Kidney (tissue), 14 donors: ENCODE data around the gene TRUB2. TPM values are rescaled to one million over a fixed set of nuclear protein-coding genes. Genes with fewer than 3 reads are reported as not detected.

ENCODE experiments used
- DNase-seq, 5 donors: peaks; one replicate each; pipeline ENCODE4 v3.0.0-alpha.2; 2013 to 2020
- FAIRE-seq: peaks from 2 replicates; lab custom pipeline; 2012; peaks lifted over from hg19 to GRCh38; lab: Jason Lieb, UNC
- H3K27ac ChIP-seq, 2 donors: one replicate each; pipeline ENCODE4 v1.7.0; 2013; ENCODE audit warnings: low read depth in 2 of 2, low read length in 2 of 2, inconsistent platforms in 1 of 2
- H3K27me3 ChIP-seq: one replicate; pipeline ENCODE4 v1.7.1; 2013; ENCODE audit warnings: low read length, inconsistent platforms; ENCODE audit not compliant: control insufficient read depth, insufficient read depth
- H3K36me3 ChIP-seq, 3 donors: one replicate each; pipeline versions ENCODE4 v1.7.0 to v1.7.1; 2013; ENCODE audit warnings: low read length in 3 of 3, control low read depth in 1 of 3, inconsistent platforms in 1 of 3; ENCODE audit not compliant: insufficient read depth in 3 of 3, control insufficient read depth in 2 of 3
- H3K4me1 ChIP-seq, 3 donors: one replicate each; pipeline versions ENCODE4 v1.7.0 to v1.7.1; 2013; ENCODE audit warnings: low read length in 3 of 3, inconsistent platforms in 1 of 3, low read depth in 1 of 3; ENCODE audit not compliant: control insufficient read depth in 2 of 3, insufficient read depth in 2 of 3
- H3K4me3 ChIP-seq, 3 donors: one replicate each; pipeline versions ENCODE4 v1.7.0 to v1.8.1; 2013; ENCODE audit warnings: low read length in 3 of 3, control low read depth in 1 of 3, inconsistent platforms in 1 of 3
- H3K9ac ChIP-seq, 3 donors: one replicate each; pipeline versions ENCODE4 v1.7.0 to v1.7.1; 2013; ENCODE audit warnings: low read length in 3 of 3, control low read depth in 1 of 3, inconsistent platforms in 1 of 3
- H3K9me3 ChIP-seq, 3 donors: one replicate each; pipeline versions ENCODE4 v1.7.0 to v1.7.1; 2013; ENCODE audit warnings: low read length in 3 of 3, control low read depth in 1 of 3, inconsistent platforms in 1 of 3; ENCODE audit not compliant: control insufficient read depth in 2 of 3, insufficient read depth in 1 of 3
- intact Hi-C: fragments of 100-400 bp; cut with DNase I; formaldehyde crosslinking; loops from one replicate; pipeline ENCODE4 v1.11.1; 2022
- polyA plus RNA-seq: library from polyadenylated mRNA; stranded (reverse); fragments of 350-450 nt; fragmentation: Illumina TruSeq; extraction: RNeasy Lipid Tissue Mini Kit (QIAGEN cat#74804); gene quantifications from one replicate; pipeline ENCODE4 v1.2.3, GENCODE V29; 2014; ENCODE audit warnings: low read depth, low replicate concordance; ENCODE audit not compliant: insufficient read depth
- total RNA-seq: library from RNA; stranded (reverse); fragmentation: NEBNext Ultra II Directional; extraction: Animal tissue kit (Norgen Biotek cat#: 25700); gene quantifications from one replicate; pipeline ENCODE4 v1.2.1, GENCODE V29; 2021
- TF ChIP-seq, protein P1 (sequence below): IDR thresholded peaks from 3 replicates; pipeline ENCODE4 v1.5.1; 2012; ENCODE audit warnings: mild to moderate bottlenecking, moderate library complexity, borderline replicate concordance; ENCODE audit not compliant: insufficient read depth; ENCODE audit errors: extremely low read depth
- donor health status: control.
- donor health status: control.
- donor health status: control.
- donor health status: control.
- donor health status: control.
- donor health status: DM: yes; HTN: yes; CAD: no.
- donor health status: Normal renal cell carcinoma (clear cell type).

The TRUB2 gene
- total and polyA plus RNA-seq, 2 donors from 2014 or later, result 22.4 to 40.8 TPM

DNA sequence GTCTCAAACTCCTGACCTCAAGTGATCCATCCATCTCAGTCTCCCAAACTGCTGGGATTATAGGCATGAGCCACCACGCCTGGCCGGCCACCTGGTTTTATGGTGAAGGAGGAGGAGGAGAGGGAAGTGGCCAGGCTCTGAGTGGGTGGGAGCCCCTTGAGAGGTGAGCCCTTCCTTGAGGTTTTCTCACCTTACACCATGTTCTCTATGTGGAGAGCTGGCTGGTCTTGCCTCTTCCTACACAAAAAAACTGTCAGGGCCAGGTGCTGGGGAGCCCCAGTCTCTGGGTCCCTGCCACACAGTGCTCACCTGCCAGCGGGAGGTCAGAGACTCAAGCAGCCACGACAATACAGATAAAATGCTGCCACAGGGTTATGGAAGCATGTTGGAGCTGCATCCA lies 28.1 kb downstream of the TRUB2 start:
- Histone ChIP-seq H3K4me3 (no peak overlapping the region), H3K9ac (no peak overlapping the region), H3K36me3 (no peaks in the 10 kb centered on the region), H3K4me1 (peaks cover 0 to 7% (median 0%) of the 10 kb centered on the region in 3 donors), H3K9me3 (no peaks in the 10 kb centered on the region), H3K27me3 (no peaks in the 10 kb centered on the region), H3K27ac (no peak overlapping the region)
- intact Hi-C loops, result no loop called here
- no peak for FAIRE-seq
- TF ChIP-seq, protein P1, sequence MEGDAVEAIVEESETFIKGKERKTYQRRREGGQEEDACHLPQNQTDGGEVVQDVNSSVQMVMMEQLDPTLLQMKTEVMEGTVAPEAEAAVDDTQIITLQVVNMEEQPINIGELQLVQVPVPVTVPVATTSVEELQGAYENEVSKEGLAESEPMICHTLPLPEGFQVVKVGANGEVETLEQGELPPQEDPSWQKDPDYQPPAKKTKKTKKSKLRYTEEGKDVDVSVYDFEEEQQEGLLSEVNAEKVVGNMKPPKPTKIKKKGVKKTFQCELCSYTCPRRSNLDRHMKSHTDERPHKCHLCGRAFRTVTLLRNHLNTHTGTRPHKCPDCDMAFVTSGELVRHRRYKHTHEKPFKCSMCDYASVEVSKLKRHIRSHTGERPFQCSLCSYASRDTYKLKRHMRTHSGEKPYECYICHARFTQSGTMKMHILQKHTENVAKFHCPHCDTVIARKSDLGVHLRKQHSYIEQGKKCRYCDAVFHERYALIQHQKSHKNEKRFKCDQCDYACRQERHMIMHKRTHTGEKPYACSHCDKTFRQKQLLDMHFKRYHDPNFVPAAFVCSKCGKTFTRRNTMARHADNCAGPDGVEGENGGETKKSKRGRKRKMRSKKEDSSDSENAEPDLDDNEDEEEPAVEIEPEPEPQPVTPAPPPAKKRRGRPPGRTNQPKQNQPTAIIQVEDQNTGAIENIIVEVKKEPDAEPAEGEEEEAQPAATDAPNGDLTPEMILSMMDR, result no peak
- no peak for DNase-seq

DNA sequence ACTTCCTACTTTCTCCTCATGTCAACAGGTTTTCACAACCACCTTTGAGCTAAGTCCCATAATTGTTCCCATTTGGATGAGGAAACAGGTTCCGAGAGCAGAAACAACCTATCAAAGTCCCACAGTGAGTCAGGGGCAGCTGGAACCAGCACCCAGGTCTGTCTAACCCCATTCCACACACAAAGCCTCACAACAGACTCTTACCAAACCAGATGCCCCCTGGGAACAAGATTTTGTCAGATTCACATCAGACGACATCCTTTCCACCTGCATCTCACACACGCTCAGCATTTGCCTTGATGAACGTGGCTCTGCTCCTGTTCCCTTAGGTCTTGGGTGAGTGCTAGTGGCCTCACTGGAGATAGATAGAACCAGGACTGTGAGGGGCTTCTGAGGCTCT lies 29.2 kb downstream of the TRUB2 start:
- FAIRE-seq, result no peak
- intact Hi-C loops, result no loop called here
- Histone ChIP-seq H3K4me3 (no peak overlapping the region), H3K27me3 (no peaks in the 10 kb centered on the region), H3K9ac (no peak overlapping the region), H3K9me3 (no peaks in the 10 kb centered on the region), H3K36me3 (peaks cover 0 to 10% (median 0%) of the 10 kb centered on the region in 3 donors), H3K27ac (no peak overlapping the region), H3K4me1 (peaks cover 0 to 7% (median 0%) of the 10 kb centered on the region in 3 donors)
- TF ChIP-seq, protein P1, result no peak
- DNase-seq, result no peak

DNA sequence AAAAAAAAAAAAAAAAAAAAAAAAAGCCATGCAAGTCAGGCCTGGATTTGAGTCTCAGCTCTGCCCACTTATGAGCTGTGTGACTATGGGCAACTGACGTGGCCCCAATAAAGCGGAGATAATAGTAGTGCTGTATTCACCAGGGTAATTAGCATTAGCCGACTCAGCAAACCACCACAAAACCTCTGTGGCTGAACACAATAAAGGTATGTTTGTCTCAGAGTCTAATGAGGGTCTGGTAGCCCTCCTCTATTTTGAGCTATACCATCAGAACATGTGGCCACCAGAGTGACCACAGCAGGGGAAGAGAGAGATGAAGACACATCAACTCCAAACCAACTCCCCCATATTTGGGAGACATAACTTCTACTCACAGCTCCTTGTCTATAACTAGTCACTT lies 30.2 kb downstream of the TRUB2 start:
- DNase-seq (no peak), FAIRE-seq (no peak)
- H3K27me3 ChIP-seq, result no peaks in the 10 kb centered on the region
- TF ChIP-seq, protein P1, result no peak
- no peak overlapping the region for H3K4me3 ChIP-seq
- no peaks in the 10 kb centered on the region for H3K9me3 ChIP-seq
- peaks cover 0 to 11% (median 0%) of the 10 kb centered on the region in 3 donors for H3K36me3 ChIP-seq
- H3K9ac ChIP-seq, result no peak overlapping the region
- intact Hi-C loops, result no loop called here
- H3K4me1 ChIP-seq, result peaks cover 0 to 7% (median 0%) of the 10 kb centered on the region in 3 donors
- no peak overlapping the region for H3K27ac ChIP-seq
